K562 (cell line): ENCODE measurements around the gene RGS14. TPM values are rescaled to one million over a fixed set of nuclear protein-coding genes. Genes with fewer than 3 reads are reported as not detected.

Experiments
- CHD1 ChIP-seq: fragments of 200-600 bp; sonication (generic); IDR thresholded peaks from one replicate; pipeline ENCODE4 v1.6.1; 2012; ENCODE audit warnings: mild to moderate bottlenecking, moderate library complexity, low read length, inconsistent platforms
- TCF7 ChIP-seq: sonication (generic); IDR thresholded peaks from 2 replicates; pipeline ENCODE4 v1.6.1; 2016; ENCODE audit warnings: antibody characterized with exemption, borderline replicate concordance
- XRCC5 ChIP-seq: fragments of 200-400 bp; formaldehyde crosslinking; IDR thresholded peaks from 2 replicates; pipeline ENCODE4 v1.6.1; 2017; ENCODE audit warnings: low read depth, mild to moderate bottlenecking, low read length
- ZNF184 ChIP-seq: sonication (generic); formaldehyde crosslinking; IDR thresholded peaks from 2 replicates; pipeline ENCODE4 v1.5.0; 2020; ENCODE audit warnings: missing genetic modification reagents
- ZNF445 ChIP-seq: fragments of 250-450 bp; sonication (Bioruptor Pico); IDR thresholded peaks from 2 replicates; pipeline ENCODE4 v1.4.0; 2020; ENCODE audit warnings: low read depth, mild to moderate bottlenecking, moderate library complexity
- ZNF695 ChIP-seq: fragments of 450-650 bp; formaldehyde crosslinking; IDR thresholded peaks from 2 replicates; pipeline ENCODE4 v1.4.0; 2020; ENCODE audit warnings: mild to moderate bottlenecking, moderate library complexity
- ZNF717 ChIP-seq: fragments of 250-450 bp; sonication (Bioruptor Pico); IDR thresholded peaks from 2 replicates; pipeline ENCODE4 v1.5.0; 2021
- ZNF79 ChIP-seq: fragments of 250-450 bp; sonication (Bioruptor Pico); IDR thresholded peaks from 2 replicates; pipeline ENCODE4 v1.4.0; 2020; ENCODE audit warnings: low read depth, mild to moderate bottlenecking, moderate library complexity
- polyA plus RNA-seq, 8 experiments: library from polyadenylated mRNA; depleted of rRNA in 4 of 8; stranded (reverse) in 5 of 8; unstranded in 3 of 8; fragments of >200 nt; fragmentation: Nextera tagmentation in 2 of 8; fragmentation: Illumina TruSeq in 1 of 8; extraction: Ambion mirVana in 2 of 8; extraction: Trizol in 1 of 8; gene quantifications; 2 replicates each; pipeline versions ENCODE4 v1.2.1 to v1.2.3, GENCODE V29; 2011 to 2014; ENCODE audit warnings: inconsistent platforms in 1 of 8, missing spikeins in 1 of 8
- total RNA-seq, 7 experiments: library from RNA; depleted of rRNA in 6 of 7; stranded (reverse); fragments of >200 nt in 6 of 7; fragmentation: Illumina TruSeq in 2 of 7; extraction: Trizol in 2 of 7; gene quantifications; 2 replicates each; pipeline versions ENCODE4 v1.2.1 to v1.2.3, GENCODE V29; 2011 to 2021; ENCODE audit warnings: low replicate concordance in 1 of 7
- TF ChIP-seq, protein P1 (sequence below), 3 experiments: fragments of 200-800 bp in 1 of 3; sonication (Bioruptor generic) in 1 of 3; sonication (generic) in 1 of 3; formaldehyde crosslinking in 1 of 3; IDR thresholded peaks; 2 replicates each; pipeline versions ENCODE4 v1.6.1 to v1.8.0; 2016 to 2022; ENCODE audit warnings: mild to moderate bottlenecking in 2 of 3, missing compliant biosample characterization in 2 of 3, missing genetic modification characterization in 2 of 3, missing genetic modification reagents in 1 of 3
- TF ChIP-seq, protein P2 (sequence below): fragments of 250-450 bp; sonication (Bioruptor Pico); IDR thresholded peaks from 2 replicates; pipeline ENCODE4 v1.8.0; 2022; ENCODE audit warnings: inconsistent platforms
- TF ChIP-seq, protein P3 (sequence below), 3 experiments: IDR thresholded peaks in 2 of 3; conservative IDR thresholded peaks in 1 of 3; 2 replicates each; pipeline ENCODE4 v1.5.1; 2011 to 2012; ENCODE audit warnings: low read length in 3 of 3, mild to moderate bottlenecking in 3 of 3, control low read depth in 2 of 3, improper control_type of control experiment in 1 of 3, inconsistent platforms in 1 of 3, low read depth in 1 of 3, mixed read lengths in 1 of 3, moderate library complexity in 1 of 3; ENCODE audit not compliant: insufficient read depth in 2 of 3

The RGS14 gene
- total and polyA plus RNA-seq, 9 of the 15 experiments (the other 6 are each of a cell fraction or from before 2014, with no cell fraction given): 0.28 to 75.9 (median 34.5) TPM

DNA sequence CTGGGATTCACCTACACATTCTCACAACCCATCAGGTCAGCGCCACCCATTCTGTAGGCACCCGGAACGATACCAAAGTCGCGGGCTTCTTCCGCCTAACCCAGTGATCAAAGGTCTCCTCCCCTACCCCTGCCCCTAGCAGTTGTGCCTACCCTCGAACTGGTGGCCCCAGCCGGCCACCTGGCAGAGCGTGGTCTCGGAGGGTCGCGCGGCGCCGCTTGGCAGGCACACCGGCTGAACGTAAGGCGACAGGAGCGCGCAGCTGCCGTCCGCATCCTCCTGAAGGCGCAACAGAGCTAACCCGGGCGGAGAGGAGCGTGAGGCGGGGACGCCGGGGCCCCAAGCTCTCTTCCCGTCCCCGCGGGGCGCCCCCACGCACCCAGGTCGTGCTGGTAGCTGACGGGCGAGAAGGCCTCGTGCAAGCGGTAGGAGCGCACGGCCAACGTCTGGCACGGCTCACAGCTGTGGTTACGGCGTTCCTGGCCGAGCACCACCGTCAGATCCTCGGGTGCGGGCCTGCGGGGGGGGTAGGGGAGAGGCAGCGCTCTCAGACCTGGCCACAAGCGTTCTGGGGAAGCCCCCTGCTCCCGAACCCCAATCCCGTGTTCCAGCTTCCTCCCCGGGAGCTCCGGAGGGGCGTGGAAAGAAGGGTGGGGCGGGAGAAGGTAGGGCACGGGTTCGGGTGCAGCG is 45.5 kb downstream of the RGS14 start (continued):
- TF ChIP-seq, protein P1, sequence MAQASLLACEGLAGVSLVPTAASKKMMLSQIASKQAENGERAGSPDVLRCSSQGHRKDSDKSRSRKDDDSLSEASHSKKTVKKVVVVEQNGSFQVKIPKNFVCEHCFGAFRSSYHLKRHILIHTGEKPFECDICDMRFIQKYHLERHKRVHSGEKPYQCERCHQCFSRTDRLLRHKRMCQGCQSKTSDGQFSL (CRISPR knock-in tag; IDR thresholded peaks at IDR 0.05): no peak; the same call in 1 of the 2 replicates
- TF ChIP-seq, protein P1 (tag; IDR thresholded peaks at IDR 0.05): no peak
- TF ChIP-seq, protein P2, sequence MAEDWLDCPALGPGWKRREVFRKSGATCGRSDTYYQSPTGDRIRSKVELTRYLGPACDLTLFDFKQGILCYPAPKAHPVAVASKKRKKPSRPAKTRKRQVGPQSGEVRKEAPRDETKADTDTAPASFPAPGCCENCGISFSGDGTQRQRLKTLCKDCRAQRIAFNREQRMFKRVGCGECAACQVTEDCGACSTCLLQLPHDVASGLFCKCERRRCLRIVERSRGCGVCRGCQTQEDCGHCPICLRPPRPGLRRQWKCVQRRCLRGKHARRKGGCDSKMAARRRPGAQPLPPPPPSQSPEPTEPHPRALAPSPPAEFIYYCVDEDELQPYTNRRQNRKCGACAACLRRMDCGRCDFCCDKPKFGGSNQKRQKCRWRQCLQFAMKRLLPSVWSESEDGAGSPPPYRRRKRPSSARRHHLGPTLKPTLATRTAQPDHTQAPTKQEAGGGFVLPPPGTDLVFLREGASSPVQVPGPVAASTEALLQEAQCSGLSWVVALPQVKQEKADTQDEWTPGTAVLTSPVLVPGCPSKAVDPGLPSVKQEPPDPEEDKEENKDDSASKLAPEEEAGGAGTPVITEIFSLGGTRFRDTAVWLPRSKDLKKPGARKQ (CRISPR knock-in tag): 0 out of 2 replicates have a peak, but pooled peaks have one; percentile 69
- TF ChIP-seq ZNF79 (no peak), XRCC5 (no peak), ZNF184 (CRISPR knock-in tag) (no peak), CHD1 (no peak), ZNF717 (CRISPR knock-in tag) (no peak), TCF7 (no peak), ZNF445 (CRISPR knock-in tag) (no peak), ZNF695 (CRISPR knock-in tag) (no peak)
- TF ChIP-seq, protein P3, sequence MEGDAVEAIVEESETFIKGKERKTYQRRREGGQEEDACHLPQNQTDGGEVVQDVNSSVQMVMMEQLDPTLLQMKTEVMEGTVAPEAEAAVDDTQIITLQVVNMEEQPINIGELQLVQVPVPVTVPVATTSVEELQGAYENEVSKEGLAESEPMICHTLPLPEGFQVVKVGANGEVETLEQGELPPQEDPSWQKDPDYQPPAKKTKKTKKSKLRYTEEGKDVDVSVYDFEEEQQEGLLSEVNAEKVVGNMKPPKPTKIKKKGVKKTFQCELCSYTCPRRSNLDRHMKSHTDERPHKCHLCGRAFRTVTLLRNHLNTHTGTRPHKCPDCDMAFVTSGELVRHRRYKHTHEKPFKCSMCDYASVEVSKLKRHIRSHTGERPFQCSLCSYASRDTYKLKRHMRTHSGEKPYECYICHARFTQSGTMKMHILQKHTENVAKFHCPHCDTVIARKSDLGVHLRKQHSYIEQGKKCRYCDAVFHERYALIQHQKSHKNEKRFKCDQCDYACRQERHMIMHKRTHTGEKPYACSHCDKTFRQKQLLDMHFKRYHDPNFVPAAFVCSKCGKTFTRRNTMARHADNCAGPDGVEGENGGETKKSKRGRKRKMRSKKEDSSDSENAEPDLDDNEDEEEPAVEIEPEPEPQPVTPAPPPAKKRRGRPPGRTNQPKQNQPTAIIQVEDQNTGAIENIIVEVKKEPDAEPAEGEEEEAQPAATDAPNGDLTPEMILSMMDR (IDR thresholded peaks at IDR 0.05 in 2 of 3, conservative IDR thresholded peaks at IDR 0.05 in 1 of 3; ENCODE audit: insufficient read depth in 2 of 3, low read depth in 1 of 3, low read length in 3 of 3): peak in 1 of 3 experiments; percentile 30; a peak in 1 of 6 replicates
